Osteoblast (primary cell): ENCODE data around the gene ADIPOR1. TPM values are rescaled to one million over a fixed set of nuclear protein-coding genes. Genes with fewer than 3 reads are reported as not detected.
"Not testable (repeated sequence)": the region's sequence is repeated elsewhere in the genome, so short reads cannot be mapped to it uniquely, and the experiment has no call there.

Experiments used
- DNase-seq: peaks from one replicate; pipeline ENCODE4 v3.0.0; 2011; ENCODE audit warnings: low spot score, mixed read lengths; ENCODE audit not compliant: insufficient read length; ENCODE audit errors: missing footprints
- H2AFZ ChIP-seq: 2 replicates; pipeline ENCODE4 v1.6.0; 2011; ENCODE audit warnings: mild to moderate bottlenecking, low read length
- H3K27ac ChIP-seq: 2 replicates; pipeline ENCODE4 v1.5.1; 2011; ENCODE audit warnings: mild to moderate bottlenecking, low read depth, low read length, moderate library complexity
- H3K27me3 ChIP-seq: 2 replicates; pipeline ENCODE4 v1.6.0; 2012; ENCODE audit warnings: mild to moderate bottlenecking, control low read depth, inconsistent platforms, low read length, moderate library complexity; ENCODE audit not compliant: insufficient read depth
- H3K36me3 ChIP-seq: 2 replicates; pipeline ENCODE4 v1.5.1; 2011; ENCODE audit warnings: mild to moderate bottlenecking, low read length, control low read depth, moderate library complexity; ENCODE audit not compliant: insufficient read depth
- H3K4me1 ChIP-seq: 2 replicates; pipeline ENCODE4 v1.5.1; 2011; ENCODE audit warnings: mild to moderate bottlenecking, low read length, control low read depth, moderate library complexity; ENCODE audit not compliant: insufficient read depth
- H3K4me2 ChIP-seq: 2 replicates; pipeline ENCODE4 v1.6.0; 2011; ENCODE audit warnings: mild to moderate bottlenecking, low read length; ENCODE audit not compliant: insufficient read depth
- H3K4me3 ChIP-seq: fragments of 200-600 bp; sonication (generic); 3 replicates; pipeline ENCODE4 v1.5.1; 2012; ENCODE audit warnings: mild to moderate bottlenecking, low read length, inconsistent platforms; ENCODE audit not compliant: insufficient read depth
- H3K79me2 ChIP-seq: 2 replicates; pipeline ENCODE4 v1.6.0; 2012; ENCODE audit warnings: mild to moderate bottlenecking, low read length, control low read depth, inconsistent platforms; ENCODE audit not compliant: insufficient read depth
- H3K9me3 ChIP-seq: 2 replicates; pipeline ENCODE4 v1.5.1; 2011; ENCODE audit warnings: low read depth, low read length, control low read depth
- H4K20me1 ChIP-seq: 2 replicates; pipeline ENCODE4 v1.6.0; 2012; ENCODE audit warnings: mild to moderate bottlenecking, low read length, control low read depth; ENCODE audit not compliant: insufficient read depth
- CTCF ChIP-seq: IDR thresholded peaks from 2 replicates; pipeline ENCODE4 v1.5.1; 2011; ENCODE audit warnings: mild to moderate bottlenecking, low read depth, low read length, moderate library complexity; ENCODE audit errors: extremely low read depth
- total RNA-seq: library from RNA; depleted of rRNA; stranded (reverse); fragments of >200 nt; gene quantifications from 2 replicates; pipeline ENCODE4 v1.2.3, GENCODE V29; 2012

The ADIPOR1 gene
- total RNA-seq, 1 donor, result 91.9 TPM

DNA sequence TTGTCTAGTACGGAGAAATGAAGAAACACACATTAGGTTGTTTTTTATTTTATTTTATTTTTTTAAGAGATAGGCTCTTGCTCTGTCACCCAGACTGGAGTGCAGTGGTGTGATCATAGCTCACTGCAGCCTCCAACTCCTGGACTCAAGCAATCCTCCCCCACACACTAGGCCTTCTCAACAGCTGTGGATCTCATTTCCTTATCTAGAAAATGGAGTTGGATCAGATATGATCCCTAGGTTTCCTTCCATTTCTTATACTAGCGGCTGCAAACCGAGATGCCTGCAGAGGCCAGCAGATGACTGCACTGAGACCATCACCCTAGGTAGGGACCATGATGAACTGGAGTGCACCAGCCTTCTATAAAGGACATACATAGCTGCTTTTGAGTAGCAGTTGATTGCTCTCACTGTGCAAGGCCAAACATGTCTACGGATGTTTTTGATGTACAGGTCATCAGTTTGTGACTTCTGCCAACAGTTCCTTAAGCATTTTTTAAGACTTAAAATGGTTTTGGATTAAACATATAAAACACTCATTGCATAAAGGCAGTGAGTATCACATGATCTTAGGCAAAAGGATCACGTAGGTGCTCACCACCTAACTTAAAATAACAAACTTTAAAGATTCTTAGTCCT lies 19.7 kb downstream of the ADIPOR1 start:
- H3K27me3 ChIP-seq, result no peaks in the 10 kb centered on the region
- TF ChIP-seq CTCF, result no peak
- DNase-seq, result no peak
- H3K27ac ChIP-seq, result no peak overlapping the region
- H3K9me3 ChIP-seq, result no peaks in the 10 kb centered on the region
- no peak overlapping the region for H2AFZ ChIP-seq
- H3K4me2 ChIP-seq, result no peak overlapping the region
- H3K4me3 ChIP-seq, result no peak overlapping the region
- H3K79me2 ChIP-seq, result no peaks in the 10 kb centered on the region
- H3K4me1 ChIP-seq, result no peaks in the 10 kb centered on the region
- H3K36me3 ChIP-seq, result peaks cover 32% of the 10 kb centered on the region
- H4K20me1 ChIP-seq, result no peaks in the 10 kb centered on the region

GRCh38 chr1:202936409-202936808 lies 21.7 kb downstream of the ADIPOR1 start:
- not testable (repeated sequence) for H2AFZ ChIP-seq, H3K4me1 ChIP-seq, H3K27me3 ChIP-seq, H3K9me3 ChIP-seq, H4K20me1 ChIP-seq, DNase-seq, H3K4me2 ChIP-seq, H3K27ac ChIP-seq, H3K4me3 ChIP-seq, H3K79me2 ChIP-seq
- H3K36me3 ChIP-seq, result peaks cover 12% of the 10 kb centered on the region

DNA sequence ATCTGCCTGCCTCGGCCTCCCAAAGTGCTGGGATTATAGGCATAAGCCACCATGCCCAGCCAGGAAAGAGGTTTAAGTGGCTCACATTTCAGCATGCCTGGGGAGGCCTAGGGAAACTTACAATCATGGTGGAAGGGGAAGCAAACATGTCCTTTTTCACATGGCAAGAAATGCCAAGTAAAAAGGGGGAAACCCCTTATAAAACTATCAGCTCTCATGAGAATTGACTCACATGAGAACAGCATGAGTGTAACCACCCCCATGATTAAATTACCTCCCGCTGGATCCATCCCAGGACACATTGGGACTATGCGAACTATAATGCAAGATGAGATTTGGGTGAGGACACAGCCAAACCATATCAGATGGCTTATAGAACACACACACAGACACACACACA lies 22.3 kb downstream of the ADIPOR1 start:
- no peaks in the 10 kb centered on the region for H3K9me3 ChIP-seq
- H3K27ac ChIP-seq, result no peak overlapping the region
- H3K4me3 ChIP-seq, result no peak overlapping the region
- no peak overlapping the region for H2AFZ ChIP-seq
- H3K36me3 ChIP-seq, result peaks cover 7% of the 10 kb centered on the region
- no peaks in the 10 kb centered on the region for H4K20me1 ChIP-seq
- no peak for DNase-seq
- no peaks in the 10 kb centered on the region for H3K27me3 ChIP-seq
- H3K79me2 ChIP-seq, result no peaks in the 10 kb centered on the region
- no peak overlapping the region for H3K4me2 ChIP-seq
- no peak for TF ChIP-seq CTCF
- H3K4me1 ChIP-seq, result no peaks in the 10 kb centered on the region

- Histone ChIP-seq H3K4me3 (no peak overlapping the region), H3K36me3 (no peaks in the 10 kb centered on the region), H4K20me1 (no peaks in the 10 kb centered on the region), H3K9me3 (no peaks in the 10 kb centered on the region), H3K27me3 (no peaks in the 10 kb centered on the region), H3K4me1 (no peaks in the 10 kb centered on the region), H3K79me2 (no peaks in the 10 kb centered on the region), H2AFZ (no peak overlapping the region), H3K27ac (no peak overlapping the region), H3K4me2 (no peak overlapping the region)
- TF ChIP-seq CTCF, result no peak
- no peak for DNase-seq
Measured at GRCh38 chr1:202934755-202935154, 23.4 kb downstream of the ADIPOR1 start.
